Right atrium auricular region (tissue), 2 donors: ENCODE results near the gene PALLD. TPM values are rescaled to one million over a fixed set of nuclear protein-coding genes. Genes with fewer than 3 reads are reported as not detected.

Experiments
- DNase-seq: peaks from one replicate; pipeline ENCODE4 v3.0.0-alpha.2; 2019; ENCODE audit warnings: low spot score
- H3K27ac ChIP-seq, 2 donors: fragments of 200-600 bp; sonication (generic); 1 replicate in 1 of 2; 2 replicates in 1 of 2; pipeline ENCODE4 v1.5.1; 2016 to 2019
- H3K27me3 ChIP-seq, 2 donors: fragments of 200-600 bp; sonication (generic); one replicate each; pipeline versions ENCODE4 v1.5.1 to v1.6.0; 2017 to 2019
- H3K36me3 ChIP-seq: fragments of 200-600 bp; sonication (generic); one replicate; pipeline ENCODE4 v1.5.1; 2016
- H3K4me1 ChIP-seq, 2 donors: fragments of 200-600 bp; sonication (generic); one replicate each; pipeline versions ENCODE4 v1.5.1 to v1.6.0; 2017 to 2019
- H3K4me3 ChIP-seq, 2 donors: fragments of 200-600 bp; sonication (generic); 1 replicate in 1 of 2; 2 replicates in 1 of 2; pipeline ENCODE4 v1.5.1; 2017 to 2019; ENCODE audit warnings: mild to moderate bottlenecking in 1 of 2, moderate library complexity in 1 of 2
- H3K9me3 ChIP-seq, 2 donors: fragments of 200-600 bp; sonication (generic); one replicate each; pipeline ENCODE4 v1.5.1; 2019
- CTCF ChIP-seq, 2 donors: fragments of 200-600 bp; sonication (generic); IDR thresholded peaks; one replicate each; pipeline ENCODE4 v1.5.1; 2019; ENCODE audit warnings: antibody characterized with exemption in 2 of 2
- total RNA-seq, 2 donors: library from RNA; depleted of rRNA; stranded (reverse); fragments of >200 nt; gene quantifications; one replicate each; pipeline ENCODE4 v1.1.0, GENCODE V29; 2016

Gene PALLD
- total RNA-seq, 2 donors from 2014 or later: 764 to 782 TPM

- no peak for DNase-seq
- Histone ChIP-seq H3K36me3 (no peaks in the 10 kb centered on the region), H3K4me1 (peaks cover 0 to 30% of the 10 kb centered on the region in 2 donors), H3K27ac (no peak overlapping the region), H3K4me3 (no peak overlapping the region), H3K27me3 (no peaks in the 10 kb centered on the region), H3K9me3 (peaks cover 0 to 18% of the 10 kb centered on the region in 2 donors)
- no peak for TF ChIP-seq CTCF (IDR thresholded peaks at IDR 0.05)
Observed at GRCh38 chr4:168777277-168777965, 280.6 kb downstream of the PALLD start.

GRCh38 chr4:168781341-168781740 lies 284.5 kb downstream of the PALLD start:
- Histone ChIP-seq H3K27ac (peak overlapping the region; percentile 24 to 47), H3K4me1 (peaks cover 0 to 33% of the 10 kb centered on the region in 2 donors), H3K4me3 (no peak overlapping the region), H3K27me3 (no peaks in the 10 kb centered on the region), H3K9me3 (peaks cover 0 to 4% of the 10 kb centered on the region in 2 donors), H3K36me3 (no peaks in the 10 kb centered on the region)
- no peak for TF ChIP-seq CTCF (IDR thresholded peaks at IDR 0.05)
- DNase-seq: no peak

- H3K27ac ChIP-seq: peak overlapping the region in 1 of 2 donors; percentile 47
- H3K4me1 ChIP-seq: peaks cover 0 to 33% of the 10 kb centered on the region in 2 donors
- no peaks in the 10 kb centered on the region for H3K27me3 ChIP-seq
- no peak overlapping the region for H3K4me3 ChIP-seq
- DNase-seq: no peak
- no peaks in the 10 kb centered on the region for H3K36me3 ChIP-seq
- H3K9me3 ChIP-seq: no peaks in the 10 kb centered on the region
- no peak for TF ChIP-seq CTCF (IDR thresholded peaks at IDR 0.05)
Observed at GRCh38 chr4:168781926-168782325, 285.1 kb downstream of the PALLD start.

- Histone ChIP-seq H3K36me3 (no peaks in the 10 kb centered on the region), H3K27ac (no peak overlapping the region), H3K4me3 (no peak overlapping the region), H3K4me1 (peaks cover 0 to 33% of the 10 kb centered on the region in 2 donors), H3K9me3 (no peaks in the 10 kb centered on the region), H3K27me3 (no peaks in the 10 kb centered on the region)
- no peak for TF ChIP-seq CTCF (IDR thresholded peaks at IDR 0.05)
- DNase-seq: no peak
Observed at GRCh38 chr4:168782439-168782838, 285.6 kb downstream of the PALLD start.

GRCh38 chr4:168784786-168785461 lies 288.1 kb downstream of the PALLD start:
- no peak for TF ChIP-seq CTCF (IDR thresholded peaks at IDR 0.05)
- Histone ChIP-seq H3K4me3 (no peak overlapping the region), H3K4me1 (peaks cover 0 to 33% of the 10 kb centered on the region in 2 donors), H3K9me3 (no peaks in the 10 kb centered on the region), H3K27me3 (no peaks in the 10 kb centered on the region), H3K27ac (peak overlapping the region; percentile 10 to 34), H3K36me3 (no peaks in the 10 kb centered on the region)
- DNase-seq: no peak
